Measurements from ENCODE around the gene KRT222.

DNA sequence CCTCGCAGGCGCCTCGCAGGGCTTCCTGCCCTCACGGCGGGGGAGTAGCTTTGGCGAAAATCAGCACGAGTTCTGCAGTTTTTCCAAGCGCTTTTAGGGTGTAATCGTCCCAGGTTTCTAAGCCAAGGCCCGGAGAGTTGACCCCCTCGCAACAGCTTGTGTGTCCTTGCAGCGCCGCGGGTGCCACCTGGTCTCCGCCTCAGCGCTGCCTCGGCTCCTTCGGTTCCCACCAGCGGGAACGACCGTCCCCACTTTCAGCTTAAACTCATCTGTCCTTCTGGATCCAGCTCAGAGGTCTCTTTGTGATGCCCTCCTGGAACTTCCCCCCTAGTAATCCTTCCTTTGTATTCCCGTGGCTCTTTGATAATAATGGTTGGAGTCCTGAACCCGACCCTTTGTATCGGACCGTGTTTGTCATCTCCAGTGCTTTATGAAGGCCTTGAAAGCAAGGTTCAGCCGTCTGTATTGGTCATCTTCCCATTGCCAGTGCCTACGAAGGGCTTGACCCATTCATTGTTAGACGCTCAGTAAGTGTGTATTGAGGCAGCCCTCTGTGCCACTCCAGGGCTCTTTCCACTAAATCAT lies 16.5 kb downstream of the KRT222 start:
- TF ChIP-seq, protein P1, sequence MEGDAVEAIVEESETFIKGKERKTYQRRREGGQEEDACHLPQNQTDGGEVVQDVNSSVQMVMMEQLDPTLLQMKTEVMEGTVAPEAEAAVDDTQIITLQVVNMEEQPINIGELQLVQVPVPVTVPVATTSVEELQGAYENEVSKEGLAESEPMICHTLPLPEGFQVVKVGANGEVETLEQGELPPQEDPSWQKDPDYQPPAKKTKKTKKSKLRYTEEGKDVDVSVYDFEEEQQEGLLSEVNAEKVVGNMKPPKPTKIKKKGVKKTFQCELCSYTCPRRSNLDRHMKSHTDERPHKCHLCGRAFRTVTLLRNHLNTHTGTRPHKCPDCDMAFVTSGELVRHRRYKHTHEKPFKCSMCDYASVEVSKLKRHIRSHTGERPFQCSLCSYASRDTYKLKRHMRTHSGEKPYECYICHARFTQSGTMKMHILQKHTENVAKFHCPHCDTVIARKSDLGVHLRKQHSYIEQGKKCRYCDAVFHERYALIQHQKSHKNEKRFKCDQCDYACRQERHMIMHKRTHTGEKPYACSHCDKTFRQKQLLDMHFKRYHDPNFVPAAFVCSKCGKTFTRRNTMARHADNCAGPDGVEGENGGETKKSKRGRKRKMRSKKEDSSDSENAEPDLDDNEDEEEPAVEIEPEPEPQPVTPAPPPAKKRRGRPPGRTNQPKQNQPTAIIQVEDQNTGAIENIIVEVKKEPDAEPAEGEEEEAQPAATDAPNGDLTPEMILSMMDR (conservative IDR thresholded peaks at IDR 0.05 in 1 of 2, IDR thresholded peaks at IDR 0.05 in 1 of 2; ENCODE audit: extremely low read depth in 1 of 2, insufficient read depth in 1 of 2, low read depth in 1 of 2, low read length in 2 of 2) = no peak
- no peak for TF ChIP-seq EZH2 (IDR thresholded peaks at IDR 0.05; ENCODE audit: borderline replicate concordance, low read length)

Data from mammary epithelial cell (primary cell).